HEK293T (cell line): ENCODE results near the gene SUPT3H.

Source experiments
- ARNT ChIP-seq: fragments of 450-650 bp; IDR thresholded peaks from 2 replicates; pipeline ENCODE4 v1.6.1; 2017; ENCODE audit warnings: mild to moderate bottlenecking
- BHLHE40 ChIP-seq: fragments of 450-650 bp; IDR thresholded peaks from 2 replicates; pipeline ENCODE4 v1.6.1; 2016; ENCODE audit warnings: mild to moderate bottlenecking, moderate library complexity, borderline replicate concordance
- ELF4 ChIP-seq: fragments of 450-650 bp; IDR thresholded peaks from 2 replicates; pipeline ENCODE4 v1.6.1; 2017; ENCODE audit warnings: antibody characterized with exemption
- NFRKB ChIP-seq: fragments of 450-650 bp; IDR thresholded peaks from 2 replicates; pipeline ENCODE4 v1.6.1; 2016; ENCODE audit warnings: mild to moderate bottlenecking, moderate library complexity
- SP1 ChIP-seq: fragments of 450-650 bp; IDR thresholded peaks from 2 replicates; pipeline ENCODE4 v1.6.1; 2017
- TARDBP ChIP-seq: fragments of 450-650 bp; IDR thresholded peaks from 2 replicates; pipeline ENCODE4 v1.6.1; 2016
- ZNF384 ChIP-seq: fragments of 450-650 bp; IDR thresholded peaks from 2 replicates; pipeline ENCODE4 v1.6.1; 2016

DNA sequence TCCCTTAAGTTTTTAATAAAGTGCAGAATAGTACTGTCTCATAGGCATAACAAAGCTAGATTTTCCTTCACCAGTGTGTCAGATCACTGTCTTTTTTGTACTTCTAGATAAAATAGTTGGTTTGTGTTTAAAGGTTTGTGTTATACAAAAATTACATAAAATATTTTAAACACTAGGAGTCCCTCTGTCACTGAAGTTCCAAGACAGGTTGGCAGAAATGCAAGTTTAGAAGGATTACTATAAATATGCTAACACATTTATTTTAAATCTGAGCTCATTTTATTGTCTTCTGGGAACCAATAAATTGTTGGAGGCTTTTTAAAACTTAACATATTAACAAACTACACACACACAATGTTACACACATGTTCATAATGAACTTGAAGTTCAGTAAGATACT, 80.4 kb downstream of the SUPT3H start:
- TF ChIP-seq ARNT (no peak), NFRKB (no peak), SP1 (no peak), ELF4 (no peak), TARDBP (no peak), ZNF384 (no peak), BHLHE40 (no peak)
